LoVo (cell line): ENCODE measurements around the gene EVX1.

Experiments
- DNase-seq: peaks from one replicate; pipeline ENCODE4 v3.0.0-alpha.2; 2016; ENCODE audit warnings: low spot score

Gene EVX1

GRCh38 chr7:27235387-27236311 is 7.0 kb upstream of the EVX1 start:
- DNase-seq, result peak; percentile 90

GRCh38 chr7:27237735-27238334 is 4.8 kb upstream of the EVX1 start:
- no peak for DNase-seq

GRCh38 chr7:27238979-27239386 is 3.6 kb upstream of the EVX1 start:
- DNase-seq, result no peak

- no peak for DNase-seq
These were observed 3.1 kb upstream of the EVX1 start for GRCh38 chr7:27239387-27240014.

- DNase-seq, result no peak
These were observed 2.4 kb upstream of the EVX1 start for GRCh38 chr7:27240015-27240731.

GRCh38 chr7:27241189-27242056 is 1.2 kb upstream of the EVX1 start:
- no peak for DNase-seq

GRCh38 chr7:27242154-27242553 is 448 bp upstream of the EVX1 start:
- no peak for DNase-seq

GRCh38 chr7:27243340-27244163 is 950 bp downstream of the EVX1 start:
- no peak for DNase-seq

GRCh38 chr7:27244488-27245123 is 2.0 kb downstream of the EVX1 start:
- no peak for DNase-seq

GRCh38 chr7:27245124-27245797 is 2.7 kb downstream of the EVX1 start:
- no peak for DNase-seq

GRCh38 chr7:27245798-27246691 is 3.4 kb downstream of the EVX1 start:
- no peak for DNase-seq

GRCh38 chr7:27247000-27247399 is 4.4 kb downstream of the EVX1 start:
- no peak for DNase-seq

GRCh38 chr7:27247452-27248426 is 5.1 kb downstream of the EVX1 start:
- DNase-seq, result no peak

GRCh38 chr7:27248427-27248806 is 5.8 kb downstream of the EVX1 start:
- DNase-seq, result no peak

- DNase-seq, result no peak
These were observed 6.5 kb downstream of the EVX1 start for GRCh38 chr7:27248911-27249723.
